COLO668 (cell line): ENCODE measurements around the gene RUFY1.
"Not testable (repeated sequence)": the region's sequence is repeated elsewhere in the genome, so short reads cannot be mapped to it uniquely, and the experiment has no call there.

Source experiments
- DNase-seq: peaks from one replicate; lab custom pipeline; 2025; ENCODE audit not compliant: unreplicated experiment; lab: John Stamatoyannopoulos, UW

Gene RUFY1, protein sequence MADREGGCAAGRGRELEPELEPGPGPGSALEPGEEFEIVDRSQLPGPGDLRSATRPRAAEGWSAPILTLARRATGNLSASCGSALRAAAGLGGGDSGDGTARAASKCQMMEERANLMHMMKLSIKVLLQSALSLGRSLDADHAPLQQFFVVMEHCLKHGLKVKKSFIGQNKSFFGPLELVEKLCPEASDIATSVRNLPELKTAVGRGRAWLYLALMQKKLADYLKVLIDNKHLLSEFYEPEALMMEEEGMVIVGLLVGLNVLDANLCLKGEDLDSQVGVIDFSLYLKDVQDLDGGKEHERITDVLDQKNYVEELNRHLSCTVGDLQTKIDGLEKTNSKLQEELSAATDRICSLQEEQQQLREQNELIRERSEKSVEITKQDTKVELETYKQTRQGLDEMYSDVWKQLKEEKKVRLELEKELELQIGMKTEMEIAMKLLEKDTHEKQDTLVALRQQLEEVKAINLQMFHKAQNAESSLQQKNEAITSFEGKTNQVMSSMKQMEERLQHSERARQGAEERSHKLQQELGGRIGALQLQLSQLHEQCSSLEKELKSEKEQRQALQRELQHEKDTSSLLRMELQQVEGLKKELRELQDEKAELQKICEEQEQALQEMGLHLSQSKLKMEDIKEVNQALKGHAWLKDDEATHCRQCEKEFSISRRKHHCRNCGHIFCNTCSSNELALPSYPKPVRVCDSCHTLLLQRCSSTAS

DNA sequence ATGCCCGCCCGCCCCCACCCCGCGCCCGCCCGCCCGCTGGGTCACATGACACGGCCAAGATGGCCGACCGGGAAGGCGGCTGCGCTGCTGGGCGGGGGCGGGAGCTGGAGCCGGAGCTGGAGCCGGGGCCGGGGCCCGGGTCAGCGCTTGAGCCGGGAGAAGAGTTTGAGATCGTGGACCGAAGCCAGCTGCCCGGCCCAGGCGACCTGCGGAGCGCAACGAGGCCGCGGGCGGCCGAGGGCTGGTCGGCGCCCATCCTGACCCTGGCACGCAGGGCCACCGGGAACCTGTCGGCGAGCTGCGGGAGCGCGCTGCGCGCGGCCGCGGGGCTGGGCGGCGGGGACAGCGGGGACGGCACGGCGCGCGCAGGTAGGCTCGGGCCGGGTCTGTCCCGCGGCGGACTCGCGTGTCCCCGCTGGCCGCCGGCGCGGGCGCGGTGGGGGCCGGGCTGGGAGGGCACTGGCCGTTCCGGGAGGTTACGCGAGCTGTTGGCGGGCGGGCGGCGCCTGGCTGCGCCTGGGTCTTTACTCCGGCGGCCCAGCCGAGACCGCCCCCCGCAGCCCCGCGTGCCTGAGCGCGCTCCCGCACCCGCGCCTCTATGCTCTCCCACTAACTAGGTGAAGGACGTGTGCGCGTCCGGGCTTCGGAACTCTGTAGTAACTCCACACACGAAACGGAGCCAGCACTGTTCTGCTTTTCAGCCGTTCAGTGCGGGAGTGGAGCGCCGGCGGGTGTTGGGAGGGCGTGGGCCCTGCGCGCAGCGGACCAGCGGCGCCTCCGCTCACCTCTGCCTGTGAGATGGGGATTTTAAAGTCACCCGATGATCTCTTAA is at the start of gene RUFY1:
RUFY1 (plus strand) TSS at position 44 of the 832 bp plus-strand sequence; CDS start at position 60, 16 bp downstream.
- DNase-seq, result peak; percentile 80

DNA sequence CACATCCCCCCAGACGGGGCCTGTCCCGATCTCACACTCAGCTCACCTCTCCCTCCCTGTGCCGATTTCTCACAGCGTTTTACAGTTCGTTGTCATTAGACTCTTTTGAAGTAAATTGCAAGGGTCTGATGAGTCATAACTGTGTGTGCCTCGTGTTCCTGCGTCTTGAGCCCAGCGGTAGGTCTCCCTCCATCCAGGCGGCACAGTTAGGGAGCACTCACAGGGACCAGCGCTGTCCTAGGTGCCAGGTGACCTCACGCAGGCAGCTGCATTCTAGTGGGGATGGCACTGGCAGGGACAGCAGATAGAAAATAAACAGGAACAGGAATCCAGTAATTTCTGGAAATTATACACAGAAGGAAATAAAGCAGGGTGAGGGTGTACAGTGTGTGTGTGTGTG is 48.4 kb upstream of the RUFY1 start:
- not testable (repeated sequence) for DNase-seq

DNA sequence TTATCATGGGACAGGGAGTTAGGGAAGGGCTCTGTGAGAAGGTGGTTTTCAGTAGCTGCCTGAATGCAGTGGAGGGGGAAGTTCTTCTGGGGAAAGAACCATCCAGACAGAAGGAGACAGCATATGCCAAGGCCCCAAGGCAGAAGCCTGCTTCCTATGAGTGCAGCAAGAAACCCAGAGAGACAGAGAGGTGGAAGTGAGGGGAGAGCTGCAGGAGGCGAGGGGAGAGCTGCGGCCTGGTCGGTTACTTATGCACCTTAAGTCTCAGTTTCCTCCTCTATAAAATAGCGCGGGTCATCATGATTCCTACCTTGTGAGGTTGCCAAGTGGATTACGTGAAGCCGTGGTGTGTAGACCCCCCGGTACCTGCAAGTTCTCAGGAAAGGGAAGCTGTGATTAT is 47.9 kb upstream of the RUFY1 start:
- DNase-seq, result not testable (repeated sequence)

DNA sequence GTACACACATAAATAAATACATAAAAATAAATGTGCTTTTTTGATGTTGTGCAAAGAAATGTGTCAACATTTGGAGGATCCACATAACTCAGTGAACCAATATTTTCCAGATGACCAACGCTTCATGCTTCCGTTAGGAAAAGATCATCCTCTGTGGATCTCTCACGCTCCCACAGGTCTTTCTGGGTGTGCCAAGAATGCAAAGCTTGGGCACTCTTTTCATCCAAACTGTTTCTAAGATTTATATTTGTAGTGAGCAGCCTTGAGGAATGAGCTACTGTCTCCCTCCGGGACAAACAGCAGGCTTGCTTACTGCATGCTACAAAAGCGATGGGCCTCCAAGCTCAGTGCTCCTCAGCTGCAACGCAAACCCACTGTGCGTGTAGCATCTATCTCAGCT is 46.2 kb upstream of the RUFY1 start:
- DNase-seq, result no peak

DNA sequence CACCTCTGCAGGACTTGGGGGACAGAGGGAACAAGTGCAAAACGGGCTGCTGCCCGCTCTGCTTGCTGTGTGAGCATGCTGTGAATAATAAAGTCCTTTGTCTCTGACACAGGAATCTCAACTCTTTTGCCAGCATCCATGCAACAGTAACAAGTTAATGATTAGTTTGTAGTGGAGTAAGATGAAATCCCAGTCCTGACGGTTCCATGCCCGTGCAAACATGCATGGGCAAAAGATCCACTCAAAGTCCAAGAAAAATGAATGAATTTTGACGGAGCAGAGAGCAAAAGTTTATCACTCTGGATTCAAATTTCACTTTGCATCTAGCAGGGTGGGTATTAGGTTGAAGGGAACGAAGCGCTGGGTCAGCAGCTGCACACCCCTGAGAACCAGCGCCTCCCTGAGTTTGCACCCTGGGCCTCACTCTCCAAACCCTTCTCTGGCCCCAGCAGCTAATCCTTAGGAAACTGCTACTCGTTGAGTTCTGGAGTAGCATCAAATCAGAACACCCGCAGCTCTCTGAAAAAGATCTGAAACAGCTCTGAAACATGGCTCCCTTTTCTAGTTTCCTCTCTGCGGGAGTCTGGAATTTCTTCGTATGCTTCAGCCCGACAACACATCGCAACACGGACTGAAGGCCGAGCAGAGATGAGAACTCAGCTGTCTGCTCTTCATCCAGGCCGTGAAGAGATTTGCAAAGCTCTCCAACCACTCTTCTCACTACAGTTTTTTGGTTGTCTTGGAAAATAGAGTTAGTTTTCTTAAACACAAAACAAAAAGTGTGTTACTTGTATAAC is 45.6 kb upstream of the RUFY1 start:
- DNase-seq, result no peak

DNA sequence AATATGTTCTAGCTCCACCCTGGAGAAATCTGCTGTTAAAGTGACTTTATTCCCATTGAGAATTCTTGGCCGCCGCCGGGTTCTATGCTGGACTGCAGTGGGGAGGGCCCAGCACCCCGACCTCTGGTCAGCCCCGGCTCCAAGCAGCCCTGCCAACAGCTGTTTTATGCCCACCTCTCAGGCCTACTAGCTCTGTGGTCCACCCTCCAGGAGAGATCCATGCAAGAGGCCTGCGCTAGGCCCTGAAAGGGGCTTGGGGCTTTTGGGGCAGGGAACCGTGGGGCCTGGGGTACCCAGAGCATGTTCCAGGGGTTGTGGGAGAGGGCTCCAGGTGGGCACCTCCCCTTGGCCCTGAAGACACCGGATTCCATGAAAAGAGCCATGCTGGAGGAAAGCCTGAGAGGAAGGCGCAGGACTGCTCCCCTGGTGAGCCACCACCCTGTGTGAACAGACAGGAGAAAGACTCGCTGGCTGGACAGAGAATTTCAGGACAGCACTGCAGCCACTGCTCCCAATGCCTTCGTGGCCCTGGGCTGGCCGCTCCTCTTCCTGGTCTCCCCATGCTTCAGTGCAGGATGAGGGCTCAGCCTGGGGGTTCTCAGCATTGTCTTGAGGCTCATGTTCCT is 44.6 kb upstream of the RUFY1 start:
- no peak for DNase-seq

DNA sequence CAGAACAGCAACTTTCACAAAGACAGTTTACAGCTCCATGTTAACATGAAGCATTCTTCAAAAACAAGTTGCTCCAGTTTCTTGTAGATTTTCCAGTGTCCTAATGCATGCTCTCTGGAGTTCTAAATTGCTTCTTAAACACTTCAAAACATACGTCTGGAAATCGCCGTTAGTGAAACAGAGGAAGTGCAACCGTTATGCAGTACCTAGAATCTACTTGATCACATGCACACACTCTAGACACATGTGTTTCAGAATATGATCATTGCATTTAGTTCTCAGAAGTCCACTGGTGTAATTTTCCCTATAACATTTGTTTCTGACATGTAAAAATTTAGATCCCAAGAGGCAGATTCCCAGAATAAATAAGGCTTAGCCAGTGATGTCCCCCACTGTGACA is 41.1 kb upstream of the RUFY1 start:
- no peak for DNase-seq

DNA sequence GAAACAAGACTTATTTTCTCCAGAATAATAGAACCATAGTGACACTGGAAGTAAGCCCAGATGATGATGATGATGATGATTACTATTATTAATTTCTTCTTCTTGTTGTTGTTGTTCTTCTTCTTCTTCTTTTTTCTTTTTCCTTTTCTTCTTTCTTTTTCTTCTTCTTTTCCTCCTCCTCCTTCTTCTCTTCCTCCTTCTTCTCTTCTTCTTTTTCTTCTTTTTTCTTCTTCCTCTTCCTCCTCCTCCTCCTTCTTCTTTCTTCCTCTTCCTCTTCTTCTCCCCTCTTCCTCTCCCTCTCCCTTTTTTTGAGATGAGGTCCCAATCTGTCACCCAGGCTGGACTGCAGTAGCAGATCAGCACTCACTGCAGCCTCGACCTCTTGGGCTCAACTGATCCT is 40.5 kb upstream of the RUFY1 start:
- no peak for DNase-seq

DNA sequence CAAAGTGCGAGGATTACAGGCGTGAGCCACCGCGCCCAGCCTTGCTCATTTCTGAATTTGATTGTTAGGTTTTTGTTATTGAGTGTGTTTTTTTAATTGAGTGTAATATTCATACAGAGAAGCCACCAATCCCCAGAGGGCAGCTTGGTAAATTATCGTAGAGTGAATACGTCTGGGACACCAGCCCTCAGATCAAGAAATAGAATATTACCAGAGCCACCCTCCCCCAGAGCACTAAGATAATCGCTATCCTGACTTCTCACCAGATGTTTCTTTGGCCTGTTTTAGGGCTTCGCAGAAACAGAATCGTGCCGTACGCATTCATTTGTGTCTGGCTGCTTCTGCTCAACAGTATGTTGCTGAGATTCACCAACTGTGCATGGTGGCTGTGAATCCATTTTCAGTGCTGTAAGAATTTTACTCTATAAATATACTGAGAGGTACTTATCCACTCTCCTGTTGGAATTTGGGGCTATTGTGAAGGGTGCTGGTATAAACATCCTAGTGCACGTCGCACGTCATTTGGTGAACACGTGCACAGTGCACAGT is 37.8 kb upstream of the RUFY1 start:
- no peak for DNase-seq

DNA sequence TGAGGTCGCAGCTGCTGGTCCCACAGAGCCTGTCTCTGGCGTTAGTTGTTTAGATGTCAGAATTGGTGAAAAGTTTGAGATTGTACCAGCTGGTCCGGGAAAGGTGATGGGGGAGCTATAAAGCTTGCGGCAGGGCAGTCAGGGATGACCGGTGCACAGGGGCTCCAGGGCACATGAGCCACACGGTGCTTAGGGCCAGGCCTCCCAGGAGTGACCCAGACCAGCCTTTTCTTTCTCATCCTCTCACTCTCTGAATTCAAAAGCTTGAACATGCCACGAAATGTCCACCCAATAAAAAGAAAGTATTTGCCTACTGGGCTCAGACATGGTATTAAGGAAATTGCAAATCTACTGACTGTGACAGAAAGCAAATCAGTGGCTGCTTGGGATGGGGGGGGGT is 34.9 kb upstream of the RUFY1 start:
- DNase-seq, result not testable (repeated sequence)

DNA sequence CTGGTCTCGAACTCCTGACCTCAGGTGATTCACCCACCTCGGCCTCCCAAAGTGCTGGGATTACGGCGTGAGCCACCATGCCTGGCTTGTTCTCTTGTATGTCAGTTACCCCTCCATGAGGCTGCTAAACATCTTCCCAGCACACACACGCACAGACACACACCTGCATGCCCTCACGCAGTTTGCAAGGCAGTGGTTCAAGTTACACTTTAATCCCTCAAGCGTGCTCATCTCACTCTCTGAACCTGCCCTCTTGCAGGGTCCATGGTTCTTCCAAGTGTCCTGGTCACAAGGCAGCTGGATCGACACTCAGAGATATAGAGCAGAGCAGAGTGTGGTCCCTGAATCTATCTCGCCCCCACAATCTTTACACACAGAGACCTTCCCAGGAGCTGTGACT is 34.1 kb upstream of the RUFY1 start:
- DNase-seq, result no peak

DNA sequence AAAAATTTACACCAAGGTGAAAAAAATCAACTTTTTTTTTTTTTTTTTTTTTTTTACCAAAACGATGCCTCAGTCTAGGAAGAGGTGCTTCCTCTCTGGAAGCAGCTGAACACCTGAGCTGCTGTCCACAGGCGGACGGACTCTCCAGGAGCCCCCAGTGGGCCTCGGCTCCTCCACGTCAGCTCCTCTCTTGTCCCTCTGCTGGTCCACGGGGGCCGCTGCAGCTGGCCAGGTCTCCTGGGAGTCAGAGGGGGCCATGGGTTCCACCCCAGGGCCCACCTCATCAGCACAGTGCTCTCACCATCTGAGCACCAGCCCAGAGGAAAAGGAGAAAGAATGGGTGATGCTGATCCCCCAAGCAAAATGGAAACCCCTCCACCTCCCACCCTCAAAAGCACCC is 32.6 kb upstream of the RUFY1 start:
- not testable (repeated sequence) for DNase-seq

DNA sequence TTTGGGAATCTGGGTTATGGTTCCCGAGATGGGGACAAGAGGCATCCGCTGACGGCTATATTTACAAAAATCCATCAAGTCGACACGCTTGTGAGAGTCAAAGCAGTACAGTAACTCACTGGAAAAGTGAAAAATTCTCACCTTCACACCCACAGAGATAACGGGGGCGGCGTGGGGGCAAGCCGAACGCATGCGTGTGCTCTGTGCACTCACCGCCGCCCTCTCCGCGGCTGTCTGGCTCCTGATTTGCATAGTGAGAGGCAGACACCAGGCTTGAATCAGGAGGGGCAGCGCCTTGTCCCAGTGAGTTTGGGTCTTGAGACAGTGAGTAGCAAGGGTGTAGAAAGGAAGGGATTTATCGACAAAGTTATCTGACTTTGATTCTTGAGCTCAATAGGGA is 32.0 kb upstream of the RUFY1 start:
- DNase-seq, result not testable (repeated sequence)

DNA sequence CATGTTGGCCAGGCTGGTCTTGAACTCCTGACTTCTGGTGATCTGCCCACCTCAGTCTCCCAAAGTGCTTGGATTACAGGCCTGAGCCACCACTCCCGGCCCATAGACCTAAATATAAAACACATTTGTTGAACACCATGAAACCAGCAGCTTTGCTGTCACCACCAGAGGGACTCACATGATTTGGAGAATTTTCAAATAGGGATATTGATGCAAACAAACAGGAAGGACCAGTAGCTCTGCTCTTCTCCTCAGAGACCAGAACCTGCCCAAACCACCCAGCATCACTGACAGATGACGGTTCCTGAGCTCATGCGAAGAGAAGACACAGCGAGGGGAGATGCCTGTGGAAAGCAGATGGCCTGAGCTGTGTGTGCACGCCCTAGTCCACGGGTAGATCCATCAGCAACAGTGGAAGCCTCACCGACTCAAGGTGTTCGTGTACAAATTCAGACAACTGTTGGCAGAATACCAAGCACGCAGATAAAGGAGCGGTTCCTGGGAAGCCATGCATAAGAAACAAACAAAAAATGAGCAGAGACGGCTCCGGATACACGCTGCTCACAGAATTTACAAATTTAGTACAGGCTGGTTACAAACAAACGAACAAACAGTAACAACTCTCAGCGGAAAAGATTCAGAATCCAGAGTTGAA is 30.8 kb upstream of the RUFY1 start:
- not testable (repeated sequence) for DNase-seq

DNA sequence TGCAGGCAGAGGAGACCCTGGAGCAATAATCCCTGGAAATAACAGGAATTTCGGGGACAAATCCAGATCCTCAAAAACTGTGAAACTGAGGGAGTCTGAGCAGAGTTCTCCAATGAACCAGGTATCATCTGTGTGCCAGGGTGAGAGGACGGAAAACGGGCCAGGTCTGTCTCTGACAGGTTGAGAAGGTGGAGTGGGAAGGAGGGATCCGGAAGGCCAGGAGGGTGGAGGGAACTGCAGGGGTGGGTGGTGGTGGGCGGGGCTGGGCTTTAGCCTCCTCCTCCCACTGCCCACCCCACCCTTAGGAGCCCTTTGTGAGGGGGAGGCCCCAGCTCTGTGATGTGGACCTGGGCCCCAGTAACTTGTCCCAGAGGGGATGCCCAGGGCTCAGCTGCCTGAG is 28.2 kb upstream of the RUFY1 start:
- not testable (repeated sequence) for DNase-seq

DNA sequence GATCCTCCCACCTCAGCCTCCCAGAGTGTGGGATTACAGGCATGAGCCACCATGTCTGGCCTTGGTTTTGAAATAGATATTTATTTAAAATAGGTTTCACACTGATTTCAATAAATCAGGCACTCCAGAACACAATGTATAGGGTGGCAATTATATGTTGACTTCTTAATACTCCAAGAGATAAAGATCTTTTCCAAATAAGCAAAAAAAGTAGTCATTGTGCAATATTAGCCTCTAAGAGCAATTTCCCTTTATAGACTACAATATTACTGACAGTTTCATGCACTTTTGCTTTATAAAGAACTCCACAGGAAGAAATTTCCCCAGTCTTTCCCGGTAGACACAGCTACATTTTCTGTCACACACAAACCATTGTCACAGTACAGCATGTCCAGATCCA is 23.4 kb upstream of the RUFY1 start:
- DNase-seq, result no peak

DNA sequence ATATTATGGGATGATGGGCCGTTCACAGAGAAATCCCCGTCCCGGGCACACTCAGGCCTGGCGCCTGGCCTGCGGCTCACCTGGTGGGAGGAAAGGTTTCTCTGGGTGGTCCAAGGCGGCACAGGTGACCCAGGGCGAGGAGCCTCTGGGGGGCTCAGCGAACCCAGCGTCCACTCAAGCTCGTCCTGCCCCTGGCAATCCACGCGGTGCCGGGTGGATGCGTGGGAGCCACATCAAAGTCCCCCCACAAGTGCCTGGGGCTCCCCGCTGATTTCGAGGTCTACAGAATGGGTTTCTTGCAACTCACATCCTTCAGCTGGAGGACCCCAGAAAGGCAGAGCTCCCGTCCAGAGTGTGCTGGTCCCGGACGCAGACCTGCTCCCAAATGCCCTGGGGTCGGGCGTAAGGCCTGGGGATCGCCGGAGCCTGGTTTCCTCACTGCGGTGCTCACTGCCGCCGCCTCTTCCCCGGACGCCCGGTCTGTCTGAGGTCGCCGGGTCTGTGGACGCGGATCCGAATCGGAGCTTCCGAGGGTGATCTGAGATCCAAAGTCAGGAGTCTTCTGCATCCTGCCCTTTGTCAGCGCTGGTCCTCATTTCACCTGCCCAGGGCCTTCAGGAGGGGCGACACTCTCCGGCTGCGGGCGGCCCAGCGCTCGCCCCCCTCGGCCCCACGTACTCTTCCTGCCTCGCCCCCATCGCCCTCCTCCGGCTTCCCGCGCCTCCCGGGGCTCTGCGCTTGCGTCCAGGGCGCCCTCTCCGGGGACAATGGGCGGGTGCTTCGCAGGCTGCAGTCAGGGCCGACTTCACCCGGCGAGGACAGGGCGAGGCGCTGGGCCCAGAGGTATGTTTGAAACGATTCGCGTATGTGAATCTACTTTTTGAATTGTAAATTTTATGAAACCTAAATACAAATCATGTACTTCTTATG is 20.0 kb upstream of the RUFY1 start:
- peak; percentile 25 for DNase-seq

DNA sequence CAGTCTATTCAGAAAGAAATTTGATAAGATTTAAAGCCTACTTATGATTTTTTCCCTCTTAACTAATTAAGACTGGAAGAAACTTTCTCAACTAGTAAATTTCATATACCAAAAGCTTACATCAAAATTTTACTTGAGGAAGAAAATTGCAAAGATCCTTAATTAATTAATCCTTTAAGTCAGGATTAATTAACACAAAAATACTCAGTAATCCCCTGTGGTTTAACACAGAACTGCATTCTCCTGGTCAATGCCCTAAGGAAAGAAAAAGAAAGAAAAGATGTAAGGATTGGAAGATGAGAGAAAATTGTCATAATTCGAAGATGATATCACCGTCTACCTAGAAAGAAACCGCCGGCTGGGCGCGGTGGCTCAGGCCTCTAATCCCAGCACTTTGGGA is 17.3 kb upstream of the RUFY1 start:
- DNase-seq, result no peak
